Liver (tissue), 9 donors: ENCODE results near the gene CARM1. TPM values are rescaled to one million over a fixed set of nuclear protein-coding genes. Genes with fewer than 3 reads are reported as not detected.

ENCODE experiments used
- DNase-seq: peaks from one replicate; pipeline ENCODE4 v3.0.0-alpha.2; 2017; ENCODE audit warnings: low spot score
- H3K27ac ChIP-seq, 2 donors: one replicate each; pipeline ENCODE4 v1.7.0; 2013; ENCODE audit warnings: inconsistent platforms in 2 of 2, low read length in 2 of 2, control low read depth in 1 of 2, low read depth in 1 of 2, mild to moderate bottlenecking in 1 of 2
- H3K27me3 ChIP-seq, 4 donors: one replicate each; pipeline versions ENCODE4 v1.6.1 to v1.7.0; 2013; ENCODE audit warnings: low read length in 3 of 4, inconsistent platforms in 1 of 4, mild to moderate bottlenecking in 1 of 4, moderate library complexity in 1 of 4; ENCODE audit not compliant: control insufficient read depth in 4 of 4, insufficient read depth in 4 of 4
- H3K36me3 ChIP-seq, 4 donors: one replicate each; pipeline versions ENCODE4 v1.6.1 to v1.7.0; 2013; ENCODE audit warnings: low read length in 3 of 4, mild to moderate bottlenecking in 3 of 4, low read depth in 1 of 4, moderate library complexity in 1 of 4; ENCODE audit not compliant: control insufficient read depth in 4 of 4, insufficient read depth in 3 of 4
- H3K4me1 ChIP-seq, 4 donors: one replicate each; pipeline versions ENCODE4 v1.6.1 to v1.7.0; 2013; ENCODE audit warnings: low read length in 3 of 4, mild to moderate bottlenecking in 3 of 4, moderate library complexity in 1 of 4; ENCODE audit not compliant: control insufficient read depth in 4 of 4, insufficient read depth in 4 of 4
- H3K4me3 ChIP-seq, 3 donors: one replicate each; pipeline versions ENCODE4 v1.6.1 to v1.7.0; 2013; ENCODE audit warnings: low read length in 3 of 3, control low read depth in 1 of 3, low read depth in 1 of 3, mild to moderate bottlenecking in 1 of 3
- H3K9ac ChIP-seq, 2 donors: one replicate each; pipeline ENCODE4 v1.7.0; 2013; ENCODE audit warnings: low read length in 2 of 2, mild to moderate bottlenecking in 2 of 2, moderate library complexity in 2 of 2, control low read depth in 1 of 2, low read depth in 1 of 2
- H3K9me3 ChIP-seq, 4 donors: one replicate each; pipeline versions ENCODE4 v1.6.1 to v1.7.0; 2013; ENCODE audit warnings: low read length in 3 of 4; ENCODE audit not compliant: control insufficient read depth in 4 of 4
- ATF3 ChIP-seq: IDR thresholded peaks from 2 replicates; pipeline ENCODE4 v1.6.1; 2016; ENCODE audit warnings: antibody characterized with exemption
- CTCF ChIP-seq: fragments of 150-350 bp; IDR thresholded peaks from 2 replicates; pipeline ENCODE4 v1.5.1; 2017; ENCODE audit warnings: improper control_type of control experiment, low read depth, low read length; ENCODE audit not compliant: missing input control
- EGR1 ChIP-seq, 2 donors: IDR thresholded peaks; 2 replicates each; pipeline ENCODE4 v1.6.1; 2016 to 2018; ENCODE audit warnings: antibody characterized with exemption in 2 of 2, low read depth in 2 of 2
- FOXA1 ChIP-seq: IDR thresholded peaks from 2 replicates; pipeline ENCODE4 v1.6.1; 2016; ENCODE audit warnings: antibody characterized with exemption
- FOXA2 ChIP-seq: IDR thresholded peaks from 2 replicates; pipeline ENCODE4 v1.6.1; 2016; ENCODE audit warnings: antibody characterized with exemption
- GABPA ChIP-seq, 2 donors: IDR thresholded peaks in 1 of 2; conservative IDR thresholded peaks in 1 of 2; 2 replicates each; pipeline ENCODE4 v1.6.1; 2016; ENCODE audit warnings: antibody characterized with exemption in 2 of 2, mild to moderate bottlenecking in 1 of 2, moderate library complexity in 1 of 2
- HNF4A ChIP-seq, 2 donors: conservative IDR thresholded peaks; 2 replicates each; pipeline ENCODE4 v1.6.1; 2016; ENCODE audit warnings: antibody characterized with exemption in 2 of 2, mild to moderate bottlenecking in 2 of 2
- HNF4G ChIP-seq: IDR thresholded peaks from 2 replicates; pipeline ENCODE4 v1.6.1; 2016; ENCODE audit warnings: antibody characterized with exemption
- JUND ChIP-seq, 2 donors: IDR thresholded peaks; 2 replicates each; pipeline ENCODE4 v1.6.1; 2016; ENCODE audit warnings: antibody characterized with exemption in 2 of 2
- NR2F2 ChIP-seq: IDR thresholded peaks from 2 replicates; pipeline ENCODE4 v1.6.1; 2016; ENCODE audit warnings: antibody characterized with exemption
- RAD21 ChIP-seq, 2 donors: IDR thresholded peaks; 2 replicates each; pipeline ENCODE4 v1.6.1; 2016; ENCODE audit warnings: antibody characterized with exemption in 2 of 2, mild to moderate bottlenecking in 2 of 2
- RXRA ChIP-seq, 2 donors: IDR thresholded peaks; 2 replicates each; pipeline ENCODE4 v1.6.1; 2017 to 2018; ENCODE audit warnings: antibody characterized with exemption in 2 of 2, mild to moderate bottlenecking in 1 of 2
- SP1 ChIP-seq: IDR thresholded peaks from 2 replicates; pipeline ENCODE4 v1.6.1; 2018; ENCODE audit warnings: antibody characterized with exemption, mild to moderate bottlenecking
- TAF1 ChIP-seq: conservative IDR thresholded peaks from 2 replicates; pipeline ENCODE4 v1.6.1; 2016; ENCODE audit warnings: antibody characterized with exemption, mild to moderate bottlenecking
- YY1 ChIP-seq: IDR thresholded peaks from 2 replicates; pipeline ENCODE4 v1.6.1; 2016; ENCODE audit warnings: antibody characterized with exemption, mild to moderate bottlenecking
- ZBTB33 ChIP-seq: IDR thresholded peaks from 2 replicates; pipeline ENCODE4 v1.6.1; 2016; ENCODE audit warnings: antibody characterized with exemption
- WGBS: extraction: QIAGEN DNeasy Blood & Tissue Kit; methylation state at CpG from one replicate; pipeline ENCODE4 v1.1.7; 2013; 5-methylcytosine and 5-hydroxymethylcytosine counted together
- polyA plus RNA-seq, 2 donors: library from polyadenylated mRNA; stranded (reverse) in 1 of 2; unstranded in 1 of 2; fragments of 200-250 nt in 1 of 2; fragments of >200 nt in 1 of 2; fragmentation: Nextera tagmentation in 1 of 2; extraction: Ambion mirVana in 1 of 2; gene quantifications; one replicate each; pipeline versions ENCODE4 v1.2.1 to v1.2.3, GENCODE V29; 2013 to 2015
- total RNA-seq, 2 donors: library from RNA; depleted of rRNA; stranded (reverse); fragments of >200 nt; gene quantifications; one replicate each; pipeline ENCODE4 v1.2.3, GENCODE V29; 2014
- TF ChIP-seq, protein P1 (sequence below): IDR thresholded peaks from 2 replicates; pipeline ENCODE4 v1.6.1; 2016; ENCODE audit warnings: antibody characterized with exemption
- TF ChIP-seq, protein P2 (sequence below): IDR thresholded peaks from 2 replicates; pipeline ENCODE4 v1.6.1; 2016; ENCODE audit warnings: antibody characterized with exemption, mild to moderate bottlenecking
- donor health status: healthy.
- donor health status: healthy.
- donor health status: healthy.
- donor health status: healthy.
- donor health status: healthy.

The CARM1 gene
- total and polyA plus RNA-seq, 4 donors: 5.1 to 18.3 (median 15.1) TPM

DNA sequence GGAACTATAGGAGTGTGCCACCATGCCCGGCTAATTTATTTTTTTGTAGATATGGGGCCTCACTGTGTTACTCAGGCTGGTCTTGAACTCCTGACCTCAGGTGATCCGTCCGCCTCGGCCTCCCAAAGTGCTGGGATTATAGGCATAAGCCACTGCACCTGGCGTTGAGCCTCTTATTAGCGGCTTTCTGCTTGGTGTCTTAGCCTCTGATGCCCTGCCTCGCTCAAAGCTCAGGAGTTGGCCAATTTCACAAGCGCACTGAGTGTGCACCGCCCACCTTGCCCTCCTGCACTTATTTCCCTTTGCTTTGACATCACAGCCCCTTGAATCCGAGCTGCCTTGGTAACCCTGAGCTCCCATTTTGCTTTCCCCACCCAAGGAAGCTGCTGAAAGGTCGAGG lies 47.0 kb downstream of the CARM1 start:
- Histone ChIP-seq H3K36me3 (peaks cover 2 to 48% (median 7%) of the 10 kb centered on the region in 4 donors), H3K27ac (no peak overlapping the region), H3K4me3 (no peak overlapping the region), H3K4me1 (no peaks in the 10 kb centered on the region), H3K27me3 (no peaks in the 10 kb centered on the region), H3K9ac (no peak overlapping the region), H3K9me3 (no peaks in the 10 kb centered on the region)
- 94% methylated on average over 11 of the region's 11 CpGs for WGBS
- TF ChIP-seq ATF3: no peak
- TF ChIP-seq YY1: no peak
- TF ChIP-seq ZBTB33: no peak
- no peak for TF ChIP-seq NR2F2
- no peak for TF ChIP-seq TAF1
- no peak for TF ChIP-seq CTCF
- TF ChIP-seq SP1: no peak
- TF ChIP-seq GABPA (IDR thresholded peaks at IDR 0.05 in 1 of 2, conservative IDR thresholded peaks at IDR 0.05 in 1 of 2): no peak
- no peak for TF ChIP-seq HNF4G
- TF ChIP-seq JUND (IDR thresholded peaks at IDR 0.05): no peak
- no peak for TF ChIP-seq FOXA1
- no peak for TF ChIP-seq RXRA (IDR thresholded peaks at IDR 0.05)
- TF ChIP-seq HNF4A (conservative IDR thresholded peaks at IDR 0.05): no peak
- no peak for TF ChIP-seq FOXA2
- TF ChIP-seq, protein P1, sequence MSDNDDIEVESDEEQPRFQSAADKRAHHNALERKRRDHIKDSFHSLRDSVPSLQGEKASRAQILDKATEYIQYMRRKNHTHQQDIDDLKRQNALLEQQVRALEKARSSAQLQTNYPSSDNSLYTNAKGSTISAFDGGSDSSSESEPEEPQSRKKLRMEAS: no peak
- no peak for TF ChIP-seq EGR1 (IDR thresholded peaks at IDR 0.05; ENCODE audit: low read depth in 2 of 2)
- no peak for TF ChIP-seq RAD21 (IDR thresholded peaks at IDR 0.05)
- TF ChIP-seq, protein P2, sequence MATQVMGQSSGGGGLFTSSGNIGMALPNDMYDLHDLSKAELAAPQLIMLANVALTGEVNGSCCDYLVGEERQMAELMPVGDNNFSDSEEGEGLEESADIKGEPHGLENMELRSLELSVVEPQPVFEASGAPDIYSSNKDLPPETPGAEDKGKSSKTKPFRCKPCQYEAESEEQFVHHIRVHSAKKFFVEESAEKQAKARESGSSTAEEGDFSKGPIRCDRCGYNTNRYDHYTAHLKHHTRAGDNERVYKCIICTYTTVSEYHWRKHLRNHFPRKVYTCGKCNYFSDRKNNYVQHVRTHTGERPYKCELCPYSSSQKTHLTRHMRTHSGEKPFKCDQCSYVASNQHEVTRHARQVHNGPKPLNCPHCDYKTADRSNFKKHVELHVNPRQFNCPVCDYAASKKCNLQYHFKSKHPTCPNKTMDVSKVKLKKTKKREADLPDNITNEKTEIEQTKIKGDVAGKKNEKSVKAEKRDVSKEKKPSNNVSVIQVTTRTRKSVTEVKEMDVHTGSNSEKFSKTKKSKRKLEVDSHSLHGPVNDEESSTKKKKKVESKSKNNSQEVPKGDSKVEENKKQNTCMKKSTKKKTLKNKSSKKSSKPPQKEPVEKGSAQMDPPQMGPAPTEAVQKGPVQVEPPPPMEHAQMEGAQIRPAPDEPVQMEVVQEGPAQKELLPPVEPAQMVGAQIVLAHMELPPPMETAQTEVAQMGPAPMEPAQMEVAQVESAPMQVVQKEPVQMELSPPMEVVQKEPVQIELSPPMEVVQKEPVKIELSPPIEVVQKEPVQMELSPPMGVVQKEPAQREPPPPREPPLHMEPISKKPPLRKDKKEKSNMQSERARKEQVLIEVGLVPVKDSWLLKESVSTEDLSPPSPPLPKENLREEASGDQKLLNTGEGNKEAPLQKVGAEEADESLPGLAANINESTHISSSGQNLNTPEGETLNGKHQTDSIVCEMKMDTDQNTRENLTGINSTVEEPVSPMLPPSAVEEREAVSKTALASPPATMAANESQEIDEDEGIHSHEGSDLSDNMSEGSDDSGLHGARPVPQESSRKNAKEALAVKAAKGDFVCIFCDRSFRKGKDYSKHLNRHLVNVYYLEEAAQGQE: no peak
- DNase-seq: no peak
